ENCODE measurements around the gene PIANP.

DNA sequence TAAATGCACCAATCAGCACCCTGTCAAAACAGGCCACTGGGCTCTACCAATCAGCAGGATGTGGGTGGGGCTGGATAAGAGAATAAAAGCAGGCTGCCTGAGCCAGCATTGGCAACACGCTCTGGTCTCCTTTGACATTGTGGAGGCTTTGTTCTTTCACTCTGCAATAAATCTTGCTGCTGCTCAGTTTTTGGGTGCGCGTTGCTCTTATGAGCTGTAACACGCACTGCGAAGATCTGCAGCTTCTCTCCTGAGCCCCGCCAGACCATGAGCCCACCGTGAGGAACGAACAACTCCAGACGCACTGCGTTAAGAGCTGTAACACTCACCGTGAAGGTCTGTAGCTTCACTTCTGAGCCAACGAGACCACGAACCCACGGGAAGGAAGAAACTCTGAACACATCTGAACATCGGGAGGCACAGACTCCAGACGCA, 8.4 kb upstream of the PIANP start:
- no peak; the same call in 1 of the 2 replicates for TF ChIP-seq POLR2AphosphoS5 (IDR thresholded peaks at IDR 0.05; ENCODE audit: borderline replicate concordance, low read depth, low read length)
- no peak for TF ChIP-seq EZH2 (IDR thresholded peaks at IDR 0.05)
- TF ChIP-seq FOXP2 (optimal IDR thresholded peaks at IDR 0.05; ENCODE audit: control extremely low read depth, extremely low read length, insufficient read depth) = no peak

All from SK-N-MC (cell line).